Activated CD4-positive, alpha-beta T cell treated with anti-CD3 and anti-CD28 coated beads for 48 hours (primary cell): ENCODE measurements around the gene PDZD4.

ENCODE experiments used
- DNase-seq: peaks from one replicate; pipeline ENCODE4 v3.0.0-alpha.2; 2020

PDZD4 gene

DNA sequence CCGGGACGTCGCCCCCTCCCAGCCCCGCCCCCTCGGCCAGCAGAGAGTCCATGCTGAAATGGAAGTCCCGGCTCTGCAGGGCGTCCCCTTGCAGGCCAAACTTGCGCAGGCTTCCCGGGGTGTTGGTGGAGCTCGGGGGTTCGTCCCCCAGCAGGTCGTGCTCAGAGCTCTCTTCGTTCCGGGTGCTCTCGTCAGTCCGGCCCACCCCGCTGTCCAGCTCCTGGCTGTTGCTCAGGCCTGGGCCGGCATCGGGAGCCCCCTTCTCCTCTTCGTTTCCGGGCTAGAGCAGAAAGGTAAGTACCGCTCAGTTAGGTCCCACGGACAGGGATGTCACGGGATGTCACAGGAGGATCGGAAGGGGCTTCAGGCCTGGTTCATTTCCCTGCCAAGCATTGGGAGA, 25.7 kb downstream of the PDZD4 start:
- no peak for DNase-seq

DNA sequence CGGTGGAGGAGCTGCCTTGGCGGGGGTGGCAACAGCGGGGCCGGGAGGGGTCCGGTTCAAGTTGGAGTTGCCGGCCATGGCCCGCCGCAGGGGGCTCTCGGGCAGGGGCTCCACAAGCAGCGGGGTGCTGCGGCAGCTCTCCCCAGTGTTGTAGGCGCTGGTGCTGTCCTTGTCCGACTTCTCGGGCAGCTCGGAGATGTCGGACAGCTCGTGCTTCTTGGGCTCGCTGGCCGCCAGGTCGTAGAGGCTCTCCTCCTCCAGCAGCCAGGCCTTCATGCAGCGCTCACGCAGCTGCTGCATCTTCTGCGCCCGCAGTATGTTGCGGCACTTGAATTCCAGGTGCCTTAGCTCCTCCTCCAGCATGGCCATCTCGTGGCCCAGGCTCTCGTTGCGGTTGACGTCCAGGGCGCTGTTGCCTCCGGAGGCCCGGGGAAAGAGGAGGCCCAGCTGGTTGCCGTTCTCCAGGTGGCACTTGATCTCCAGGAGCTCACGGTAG, 26.2 kb downstream of the PDZD4 start:
- DNase-seq = no peak

DNA sequence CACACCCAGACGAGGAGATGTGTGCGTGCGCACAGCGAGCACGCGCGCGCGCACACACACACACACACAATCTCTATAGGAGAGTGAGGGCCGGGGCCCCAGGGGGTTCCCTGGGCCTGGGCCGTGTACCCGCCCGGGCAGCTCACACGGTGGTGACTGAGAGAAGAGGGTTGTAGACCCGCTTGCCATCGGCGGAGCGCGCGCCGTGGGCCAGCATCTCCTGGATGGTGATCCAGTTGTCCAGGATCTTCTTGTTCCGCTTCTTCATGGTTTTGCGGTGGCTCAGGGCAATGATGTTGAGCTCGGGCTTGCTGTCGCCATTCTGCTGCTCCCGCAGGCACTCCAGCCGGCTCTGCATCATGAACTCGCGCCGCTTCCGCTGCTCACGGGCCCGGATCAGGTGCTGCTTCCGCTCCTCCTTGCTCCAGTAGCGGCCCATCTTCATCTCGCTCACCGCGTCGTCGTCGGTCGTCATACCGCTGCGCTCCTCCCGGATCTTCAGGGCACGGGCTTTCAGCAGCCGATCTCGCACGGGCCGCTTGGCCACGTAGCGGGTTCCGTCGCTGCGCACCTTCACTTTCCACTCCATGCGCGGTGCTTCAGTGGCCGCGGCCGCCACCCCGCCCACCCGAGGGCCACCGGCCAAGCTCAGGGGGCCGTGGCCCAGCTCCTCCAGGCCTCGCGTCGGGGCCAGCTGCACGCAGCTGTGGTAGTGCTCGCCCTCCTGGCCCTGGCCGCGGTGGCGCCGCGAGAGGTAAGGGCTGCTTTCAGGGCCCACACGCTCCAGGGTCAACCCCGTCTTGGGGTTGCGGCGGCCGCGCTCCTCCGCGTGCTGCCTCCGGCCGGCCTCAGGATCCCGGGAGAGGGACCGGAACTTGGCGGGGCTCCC, 26.9 kb downstream of the PDZD4 start:
- DNase-seq = no peak

DNA sequence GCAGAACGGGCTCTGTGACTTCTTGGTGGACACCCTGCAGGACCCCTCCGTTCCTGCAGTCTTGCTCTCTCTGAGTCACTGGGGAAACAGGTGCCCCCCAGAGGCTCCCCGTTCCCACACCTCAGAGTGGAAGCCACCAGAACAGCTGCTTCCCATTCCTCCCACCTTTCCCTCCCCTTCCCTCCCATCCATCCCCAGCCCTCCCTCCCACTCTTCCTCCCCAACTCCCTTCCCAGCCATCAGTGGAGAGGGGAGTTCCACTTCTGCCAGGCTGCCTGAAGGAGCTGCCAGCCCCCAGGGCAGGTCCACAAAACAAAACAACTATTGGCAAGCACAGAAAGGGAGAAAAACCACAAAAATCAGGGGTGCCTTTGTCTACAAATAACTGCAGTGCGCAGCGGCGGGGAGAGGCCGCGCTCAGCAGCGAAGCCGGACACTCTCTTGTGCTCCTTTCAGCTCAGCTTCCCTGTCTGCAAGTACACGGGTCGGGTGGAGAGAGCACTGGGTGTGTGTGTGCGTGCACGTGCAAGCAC, 27.8 kb downstream of the PDZD4 start:
- DNase-seq = no peak

DNA sequence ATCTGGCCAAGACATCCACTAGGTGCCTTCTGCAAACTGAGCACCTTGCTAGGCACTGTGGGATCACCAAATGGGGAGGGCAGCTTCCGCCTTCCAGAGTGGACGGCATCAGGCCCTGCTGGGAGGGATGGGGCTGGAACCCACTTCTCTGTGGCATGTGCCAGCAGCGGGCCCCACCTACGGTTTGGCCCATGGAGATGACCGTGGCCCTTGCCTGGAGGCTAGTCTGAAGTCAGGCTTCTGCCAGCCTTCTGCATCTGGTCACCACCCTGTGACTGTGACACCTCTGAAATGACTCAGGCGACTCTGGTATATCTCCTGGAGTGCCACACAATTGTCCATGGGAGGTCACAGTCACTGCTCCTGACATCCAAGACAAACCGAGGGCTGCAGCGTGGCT, 28.7 kb downstream of the PDZD4 start:
- no peak for DNase-seq

DNA sequence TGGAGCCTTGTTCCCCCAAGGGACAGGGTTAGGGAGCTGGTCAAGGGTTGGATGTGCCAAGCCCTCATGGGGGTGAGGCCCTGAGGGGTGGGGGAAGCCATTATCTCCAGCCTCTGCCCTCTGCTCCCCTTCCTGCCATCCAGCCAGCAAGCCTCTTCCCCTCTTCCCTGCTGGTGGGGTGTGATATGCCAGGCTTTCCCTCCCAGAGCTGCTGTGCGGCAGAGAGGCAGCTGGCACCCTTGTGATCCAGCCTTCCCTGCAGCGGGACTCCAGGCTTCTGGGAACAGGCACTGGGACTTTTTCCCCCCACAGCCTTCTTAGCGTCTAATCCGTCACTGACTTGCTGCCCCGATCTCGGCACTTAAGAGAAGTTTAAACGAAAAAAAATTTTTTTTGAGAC, 29.6 kb downstream of the PDZD4 start:
- no peak for DNase-seq

DNA sequence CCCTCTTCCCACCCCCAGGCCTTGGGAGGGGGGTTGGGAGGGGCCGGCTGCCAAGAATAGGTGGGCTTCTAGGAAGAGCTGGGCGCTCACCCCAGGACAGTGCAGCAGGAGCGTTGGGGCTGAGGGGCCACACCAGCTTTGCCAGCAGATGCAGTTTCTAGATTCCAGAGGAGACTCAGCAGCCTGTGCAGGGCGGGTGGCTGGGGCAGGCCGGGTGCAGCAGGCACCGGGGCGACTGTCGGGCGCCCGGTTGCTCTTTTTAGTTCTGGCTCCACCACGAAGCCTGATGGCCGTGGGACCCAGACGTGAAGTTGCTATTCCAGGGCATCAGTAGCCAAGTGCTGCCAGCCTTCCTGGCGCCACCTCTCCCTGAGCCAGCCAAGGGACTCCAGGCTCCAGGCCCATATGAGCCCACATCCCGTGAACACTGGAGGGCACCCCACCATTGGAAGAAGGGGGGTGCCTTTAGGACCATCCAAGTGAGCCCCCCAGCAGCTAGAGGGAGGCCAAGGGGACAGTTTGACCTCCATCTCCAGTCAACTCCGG, 30.1 kb downstream of the PDZD4 start:
- no peak for DNase-seq

DNA sequence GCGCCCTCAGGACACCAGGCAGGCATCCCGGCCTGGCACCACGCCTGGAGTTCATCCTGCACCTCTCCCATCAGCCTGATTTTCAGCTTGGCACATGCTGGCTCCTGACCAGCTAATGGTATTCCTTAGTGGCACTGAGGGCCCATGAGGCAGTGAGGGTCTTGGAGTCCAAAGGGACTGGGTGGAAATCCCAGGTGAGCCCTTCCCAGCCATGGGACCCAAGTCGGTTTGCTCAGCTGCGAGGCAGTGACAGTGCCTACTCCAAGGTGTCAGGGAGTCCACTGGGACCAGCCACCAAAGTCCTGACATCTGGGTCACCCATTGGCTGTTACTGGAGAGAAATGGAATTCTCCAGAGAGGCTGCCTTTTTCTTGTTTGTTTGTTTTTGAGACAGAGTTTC, 31.0 kb downstream of the PDZD4 start:
- no peak for DNase-seq

DNA sequence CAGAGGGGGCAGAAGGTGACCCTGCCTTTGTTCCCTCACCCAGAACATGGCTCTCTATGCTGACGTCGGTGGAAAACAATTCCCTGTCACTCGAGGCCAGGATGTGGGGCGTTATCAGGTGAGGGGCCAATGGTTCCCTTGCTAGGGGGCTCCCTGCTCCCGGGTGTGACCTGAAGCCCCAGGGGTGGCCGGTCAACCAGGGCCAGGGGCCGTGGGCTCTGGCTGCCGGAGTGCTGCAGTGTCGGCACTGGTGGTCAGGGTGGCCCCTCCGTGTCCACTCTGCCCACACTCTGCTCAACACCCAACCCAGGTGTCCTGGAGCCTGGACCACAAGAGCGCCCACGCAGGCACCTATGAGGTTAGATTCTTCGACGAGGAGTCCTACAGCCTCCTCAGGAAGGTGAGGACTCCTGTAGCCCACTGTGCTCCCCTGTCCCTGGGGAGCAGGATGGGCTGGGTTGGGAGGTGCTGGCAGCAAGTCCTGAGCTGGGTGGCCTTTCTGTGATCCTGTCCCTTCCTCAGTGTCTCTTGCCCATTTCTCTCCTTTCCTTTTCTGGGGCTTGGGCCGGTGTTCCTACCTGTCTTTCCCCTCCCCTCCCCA, 32.8 kb downstream of the PDZD4 start:
- no peak for DNase-seq

DNA sequence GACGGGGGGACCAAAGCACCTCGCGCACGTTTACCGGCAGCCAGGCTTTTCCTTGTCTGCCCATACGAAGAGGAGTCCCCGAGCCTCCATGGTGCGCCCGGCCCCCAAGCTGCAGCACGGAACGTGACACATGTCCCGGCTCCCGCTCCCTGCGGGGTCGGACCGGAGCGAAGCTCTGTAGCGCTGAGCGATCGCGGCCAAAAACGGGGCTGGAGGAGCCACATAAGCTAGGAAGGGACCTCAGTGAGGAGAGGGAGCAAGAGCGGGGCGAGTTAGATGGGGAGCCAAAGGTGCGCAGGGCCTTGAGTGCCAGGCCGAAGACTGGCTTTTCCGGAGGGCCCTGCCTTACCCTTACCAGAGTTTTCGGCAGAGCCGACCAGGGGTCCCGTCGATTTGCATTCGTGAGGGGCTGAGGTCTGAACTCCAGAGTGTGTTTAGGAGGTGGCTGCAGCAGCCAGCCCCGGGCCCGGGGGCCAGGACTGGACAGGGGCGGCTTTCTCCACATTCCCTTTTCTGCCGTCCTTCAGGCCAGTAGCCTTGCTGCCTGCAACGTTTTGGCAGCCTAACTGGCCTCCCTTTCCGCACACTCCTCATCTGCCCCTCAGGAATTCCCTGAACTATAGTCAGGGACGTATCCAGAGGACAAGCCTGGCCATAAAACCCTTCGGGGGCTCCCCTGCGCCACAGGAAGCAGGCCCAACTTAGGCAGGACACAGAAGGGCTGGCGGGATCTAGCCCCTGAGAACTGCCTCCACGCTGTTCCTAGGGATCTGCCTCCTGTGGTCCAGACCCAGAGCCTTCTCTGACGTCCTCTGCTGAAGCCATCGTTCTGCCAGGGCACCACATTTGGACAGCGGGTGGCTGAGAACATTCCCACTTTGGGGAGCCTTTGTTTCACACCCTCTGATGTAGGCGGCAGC, 35.2 kb downstream of the PDZD4 start:
- peak; percentile 41 for DNase-seq

DNA sequence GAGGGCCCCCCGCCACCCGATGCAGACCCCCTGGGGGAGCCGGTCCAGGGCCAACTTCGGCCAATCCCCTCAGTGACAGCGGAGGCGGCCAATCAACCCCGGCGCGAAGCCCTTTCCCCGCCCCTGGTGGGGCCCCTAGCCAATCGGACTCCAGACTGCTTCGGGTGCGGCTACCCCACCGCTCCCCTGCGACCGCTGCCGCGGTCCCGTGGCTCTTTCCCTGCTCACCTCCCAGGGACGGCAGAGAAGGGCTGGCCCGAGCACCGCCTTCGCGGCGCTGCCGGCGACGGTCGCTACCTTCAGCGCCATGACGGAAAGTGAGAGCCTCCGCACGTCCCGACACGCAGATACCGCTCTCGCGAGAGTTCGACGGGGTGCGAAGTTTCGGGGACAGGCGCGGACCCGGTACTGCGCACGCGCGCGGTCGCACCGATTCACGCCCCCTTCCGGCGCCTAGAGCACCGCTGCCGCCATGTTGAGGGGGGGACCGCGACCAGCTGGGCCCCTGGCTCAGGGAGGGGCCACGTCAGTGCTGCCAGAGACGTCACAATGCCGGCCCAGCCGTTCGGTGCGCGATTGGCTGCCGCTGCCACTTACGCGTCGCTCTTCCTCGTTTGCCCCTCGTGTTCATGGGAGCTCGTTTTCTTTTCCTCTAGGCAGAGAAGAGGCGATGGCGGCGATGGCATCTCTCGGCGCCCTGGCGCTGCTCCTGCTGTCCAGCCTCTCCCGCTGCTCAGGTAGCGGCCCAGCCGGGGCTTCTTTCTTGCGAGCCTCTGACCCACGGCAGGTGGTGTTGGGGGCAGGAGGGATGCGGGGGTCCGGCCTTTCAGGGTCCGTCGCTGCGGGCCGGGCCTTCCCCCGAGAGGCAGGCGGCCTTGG, 36.1 kb downstream of the PDZD4 start, which contains the start of the genes IDH3G and SSR4:
TSS of gene IDH3G (minus strand) at position 358 of the 879 bp plus-strand sequence. CDS start at position 309, 49 bp downstream.
TSS of gene SSR4 (plus strand) at position 651 of the 879 bp plus-strand sequence. CDS start at position 671, 20 bp downstream.
- peak; percentile 93 for DNase-seq

DNA sequence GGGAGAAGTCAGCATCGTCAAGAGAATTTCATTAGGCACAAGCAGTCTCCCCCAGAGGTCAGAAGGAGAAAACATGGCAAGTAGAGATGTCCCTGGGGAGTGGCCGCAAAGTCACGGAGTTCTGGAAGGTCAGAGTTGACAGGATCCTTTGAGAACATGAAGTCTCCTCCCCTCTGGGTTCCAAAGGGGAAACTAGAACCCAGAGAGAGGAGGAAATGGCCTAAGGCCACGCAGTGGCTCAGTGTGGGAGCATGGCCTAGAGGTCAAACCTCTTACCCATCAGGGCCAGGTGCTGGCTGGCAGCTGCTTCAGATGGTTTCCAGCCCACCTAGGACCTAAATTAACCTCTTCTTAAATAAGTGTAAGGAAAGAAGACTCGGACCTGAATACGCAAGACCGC, 37.1 kb downstream of the PDZD4 start:
- DNase-seq = no peak

DNA sequence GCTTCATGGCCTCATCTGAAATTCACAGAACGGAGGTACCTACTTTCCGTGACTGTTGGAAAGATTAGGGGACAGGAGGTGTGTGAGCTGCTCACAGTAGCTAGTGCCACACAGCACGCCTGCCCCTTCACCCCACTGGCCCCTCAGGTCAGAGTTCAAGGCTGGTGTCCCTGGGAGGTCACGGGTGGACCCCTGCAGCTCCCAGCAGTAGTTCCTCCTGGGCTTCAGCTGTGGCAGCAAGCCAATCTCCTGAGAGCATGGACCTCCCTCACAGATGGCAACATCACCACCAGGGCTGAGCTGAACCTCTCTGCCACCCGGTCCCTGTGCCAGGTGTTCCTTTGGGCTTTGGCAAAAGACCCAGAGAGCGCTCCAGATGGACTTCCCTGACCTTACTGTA, 38.0 kb downstream of the PDZD4 start:
- DNase-seq = no peak

DNA sequence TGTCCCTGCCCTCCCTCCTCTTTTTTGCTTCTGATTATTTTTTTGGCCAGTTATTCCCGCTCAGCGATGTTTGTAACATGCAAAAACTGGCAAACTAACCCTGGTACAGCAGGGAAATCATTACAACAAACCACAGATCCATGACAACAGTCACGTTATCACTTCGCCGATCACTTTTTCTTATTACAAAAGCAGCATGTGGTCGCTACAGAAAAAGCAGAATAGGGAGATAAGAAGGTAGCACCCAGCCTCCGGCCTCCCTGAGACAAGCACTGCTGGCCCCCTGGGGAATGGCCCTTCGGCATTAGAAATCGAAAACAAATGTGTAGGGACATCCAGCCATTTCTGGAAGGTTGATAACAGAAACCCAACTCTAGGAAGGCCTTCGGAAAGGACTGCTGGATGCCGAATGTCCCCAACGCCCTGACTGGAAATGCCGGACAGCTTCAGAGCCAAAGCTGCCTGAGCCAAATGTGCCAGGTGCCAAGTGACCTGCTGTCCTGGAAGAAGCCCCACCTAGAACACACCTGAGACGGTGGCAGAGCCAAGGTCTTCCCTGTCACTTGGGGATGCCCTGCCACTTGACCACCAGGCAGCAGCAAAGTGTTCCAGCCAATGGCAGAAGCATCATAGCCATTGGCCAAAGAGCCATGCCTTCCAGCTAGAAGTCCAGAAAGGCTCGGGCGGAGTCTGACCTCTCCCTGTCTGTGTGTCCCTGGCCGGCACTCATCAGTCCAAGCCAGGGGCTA, 39.1 kb downstream of the PDZD4 start:
- no peak for DNase-seq

DNA sequence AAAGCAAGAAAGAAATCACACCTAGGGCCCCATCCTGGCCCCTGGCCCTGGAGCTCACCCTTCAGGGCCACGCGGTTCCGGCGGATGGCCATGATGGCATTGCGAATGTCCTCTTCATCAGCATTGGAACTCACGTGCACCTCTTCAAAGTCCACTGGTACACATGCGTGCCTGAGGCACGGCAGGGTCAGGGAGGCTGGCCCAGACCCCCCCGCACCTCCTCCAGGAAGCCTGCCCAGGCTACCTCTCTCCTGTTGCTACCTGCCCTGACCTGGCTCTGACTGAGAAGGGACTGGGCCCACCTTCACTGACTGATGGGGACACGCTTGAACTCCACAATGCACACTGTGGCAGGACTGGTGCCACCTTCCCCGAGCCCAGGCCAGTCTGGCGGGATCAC, 40.7 kb downstream of the PDZD4 start:
- DNase-seq = no peak

DNA sequence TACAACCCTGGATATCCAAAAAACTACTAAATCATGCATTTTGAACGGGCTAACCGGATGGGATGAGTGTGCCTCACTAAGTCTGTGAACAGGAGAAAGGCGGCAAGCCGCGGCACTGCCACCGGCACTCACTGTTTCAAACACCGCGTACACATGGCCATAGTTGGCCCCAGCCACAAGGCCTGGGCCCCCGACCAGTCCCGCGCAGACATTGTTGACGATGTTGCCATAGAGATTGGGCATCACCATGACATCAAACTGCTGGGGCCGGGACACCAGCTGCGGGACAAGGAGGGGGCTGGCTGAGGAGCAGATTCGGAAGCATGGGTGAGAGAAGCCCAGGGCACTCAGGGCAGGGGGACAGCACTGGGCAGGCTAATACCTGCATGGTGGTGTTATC, 43.7 kb downstream of the PDZD4 start:
- no peak for DNase-seq

DNA sequence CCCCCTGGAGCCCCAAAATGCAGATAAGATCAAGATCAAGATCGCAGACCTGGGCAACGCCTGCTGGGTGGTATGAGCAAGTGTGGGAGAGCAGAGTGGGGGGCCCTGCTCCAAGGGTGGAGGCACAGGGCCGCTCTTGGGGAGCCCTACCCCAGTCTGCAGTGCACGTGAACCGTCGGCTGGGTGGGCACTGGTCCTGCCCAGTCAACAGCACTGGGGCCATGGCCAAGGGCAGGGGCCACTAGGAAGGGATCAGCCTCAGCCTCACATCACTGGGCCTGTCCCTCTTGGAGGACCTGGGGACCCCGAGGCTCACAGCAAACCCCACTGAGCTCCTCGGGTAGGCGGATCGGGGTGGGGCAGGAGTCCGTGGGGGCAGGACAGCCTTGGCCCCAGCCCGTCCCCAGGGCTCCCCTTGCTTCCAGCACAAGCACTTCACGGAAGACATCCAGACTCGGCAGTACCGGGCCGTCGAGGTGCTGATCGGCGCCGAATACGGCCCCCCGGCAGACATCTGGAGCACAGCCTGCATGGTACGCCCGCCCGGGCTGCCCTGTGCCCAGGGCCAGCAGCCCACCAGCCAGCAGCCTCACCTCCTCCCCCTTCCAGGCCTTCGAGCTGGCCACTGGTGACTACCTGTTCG, 45.9 kb downstream of the PDZD4 start:
- no peak for DNase-seq

DNA sequence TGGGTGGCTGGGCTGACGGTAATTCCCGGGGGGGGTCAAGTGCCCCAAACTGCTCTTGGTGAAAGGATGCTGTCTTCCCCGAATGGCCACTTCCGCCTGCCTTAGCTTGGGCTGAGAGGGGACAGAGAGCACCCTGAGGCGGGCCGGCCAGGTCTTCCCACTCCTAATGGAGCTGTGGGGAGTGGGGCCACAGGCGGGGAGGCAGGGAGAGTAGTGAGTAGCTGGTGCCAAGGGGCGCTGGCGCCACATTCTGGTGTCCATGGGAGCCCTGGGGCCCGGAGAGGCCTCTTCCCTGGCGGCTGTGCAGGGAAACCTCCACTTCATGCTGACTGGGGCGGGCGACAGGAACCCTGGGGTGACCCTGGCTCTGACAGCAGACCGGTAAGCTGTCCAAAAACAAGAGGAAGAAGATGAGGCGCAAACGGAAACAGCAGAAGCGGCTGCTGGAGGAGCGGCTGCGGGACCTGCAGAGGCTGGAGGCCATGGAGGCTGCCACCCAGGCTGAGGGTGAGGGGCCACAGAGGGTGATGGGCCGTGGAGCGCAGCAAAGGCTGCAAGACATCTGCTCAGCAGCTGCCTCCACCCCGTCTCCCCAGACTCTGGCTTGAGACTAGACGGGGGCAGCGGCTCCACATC, 46.8 kb downstream of the PDZD4 start:
- no peak for DNase-seq

DNA sequence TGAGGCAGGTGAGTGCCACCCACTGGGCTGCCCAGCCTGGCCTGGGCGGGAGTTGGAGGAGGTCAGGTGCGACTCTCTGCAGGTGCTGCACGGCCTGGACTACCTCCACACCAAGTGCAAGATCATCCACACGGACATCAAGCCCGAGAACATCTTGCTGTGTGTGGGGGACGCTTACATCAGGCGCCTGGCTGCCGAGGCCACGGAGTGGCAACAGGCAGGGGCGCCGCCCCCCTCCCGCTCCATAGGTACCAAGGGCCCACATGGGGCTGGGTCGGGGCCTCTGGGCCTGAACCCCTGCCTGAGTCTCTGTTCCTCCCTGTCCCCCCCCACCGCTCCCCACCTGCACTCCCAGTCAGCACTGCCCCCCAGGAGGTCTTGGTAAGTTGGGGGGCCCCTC, 47.5 kb downstream of the PDZD4 start:
- no peak for DNase-seq

DNA sequence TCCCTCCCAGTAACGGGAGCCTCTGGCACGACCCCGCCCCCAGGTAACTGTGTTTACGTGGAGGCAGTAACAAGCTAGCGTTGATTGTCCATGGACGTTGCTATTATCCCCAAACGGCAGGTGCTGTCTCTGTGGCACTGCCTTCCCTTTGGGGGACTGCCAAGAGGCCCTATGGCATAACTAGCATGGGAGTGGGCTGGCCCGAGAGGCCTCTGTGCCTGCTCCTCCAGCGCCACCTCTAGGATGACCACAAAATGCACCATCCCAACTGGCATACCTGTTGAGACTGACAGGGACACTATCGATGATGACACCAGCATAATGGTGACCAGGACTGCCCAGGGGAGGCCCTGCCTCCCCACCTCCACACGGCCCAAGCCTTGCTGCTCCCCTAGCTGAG, 48.0 kb downstream of the PDZD4 start:
- no peak for DNase-seq
